Transverse colon (tissue), 4 donors: Measurements from ENCODE around the gene KRTAP4-8.

Source experiments
- CTCF ChIP-seq, 5 experiments: fragments of 200-600 bp in 3 of 5; fragments of 450-650 bp in 2 of 5; sonication (generic) in 3 of 5; IDR thresholded peaks; 1 replicate in 2 of 5; 2 replicates in 3 of 5; pipeline ENCODE4 v1.5.1; 2016 to 2017; ENCODE audit warnings: antibody characterized with exemption in 5 of 5, inconsistent platforms in 3 of 5, mild to moderate bottlenecking in 2 of 5, moderate library complexity in 1 of 5
- EP300 ChIP-seq: sonication (generic); formaldehyde crosslinking; IDR thresholded peaks from one replicate; pipeline ENCODE4 v1.6.1; 2017; ENCODE audit warnings: antibody characterized with exemption, low read depth
- POLR2AphosphoS5 ChIP-seq, 3 donors: sonication (generic); formaldehyde crosslinking; IDR thresholded peaks; one replicate each; pipeline ENCODE4 v1.6.1; 2016; ENCODE audit warnings: antibody characterized with exemption in 3 of 3

- no peak for TF ChIP-seq EP300
- no peak for TF ChIP-seq CTCF (IDR thresholded peaks at IDR 0.05)
- no peak for TF ChIP-seq POLR2AphosphoS5 (IDR thresholded peaks at IDR 0.05)
Observed at GRCh38 chr17:41145261-41145660, 47.3 kb upstream of the KRTAP4-8 start.
